ENCODE measurements around the gene DNM2. TPM values are rescaled to one million over a fixed set of nuclear protein-coding genes. Genes with fewer than 3 reads are reported as not detected.

DNM2 gene
- total and polyA plus RNA-seq, 2 of the 13 experiments (the other 11 are each of a cell fraction or from before 2014, with no cell fraction given) = 41.7 to 59.8 TPM

- no peak for TF ChIP-seq ZNF44 (CRISPR knock-in tag; IDR thresholded peaks at IDR 0.05)
- TF ChIP-seq RBM39 (IDR thresholded peaks at IDR 0.05; ENCODE audit: low read depth, low read length, poor library complexity, severe bottlenecking) = no peak
- peak; percentile 25; the same call in 1 of the 2 replicates for TF ChIP-seq TFDP1 (CRISPR knock-in tag; IDR thresholded peaks at IDR 0.05; ENCODE audit: borderline replicate concordance)
- peak; percentile 88 for TF ChIP-seq HNF1A (IDR thresholded peaks at IDR 0.05; ENCODE audit: low read depth)
- peak; percentile 95 for TF ChIP-seq HNF1A (CRISPR knock-in tag; IDR thresholded peaks at IDR 0.05; ENCODE audit: borderline replicate concordance)
- TF ChIP-seq SP5 (CRISPR knock-in tag; IDR thresholded peaks at IDR 0.05; ENCODE audit: borderline replicate concordance, low read depth) = peak; percentile 90
- TF ChIP-seq YEATS4 (CRISPR knock-in tag; IDR thresholded peaks at IDR 0.05; ENCODE audit: borderline replicate concordance) = peak; percentile 79; the same call in 1 of the 2 replicates
- TF ChIP-seq TAF15 (IDR thresholded peaks at IDR 0.05; ENCODE audit: low read depth, low read length, poor library complexity, severe bottlenecking) = no peak
- no peak for TF ChIP-seq RELA (CRISPR knock-in tag; IDR thresholded peaks at IDR 0.05)
- TF ChIP-seq HNF1B (CRISPR knock-in tag; IDR thresholded peaks at IDR 0.05) = peak; percentile 99
- TF ChIP-seq FOXP1 (IDR thresholded peaks at IDR 0.05) = no peak
- peak; percentile 76 for TF ChIP-seq FOXP1 (CRISPR knock-in tag; IDR thresholded peaks at IDR 0.05)
- TF ChIP-seq AKAP8 (CRISPR knock-in tag; IDR thresholded peaks at IDR 0.05) = peak; percentile 68; the same call in 1 of the 2 replicates
- peak; percentile 80 for TF ChIP-seq ZNF616 (CRISPR knock-in tag; IDR thresholded peaks at IDR 0.05; ENCODE audit: low read depth)
- TF ChIP-seq FOXA1 (IDR thresholded peaks at IDR 0.05) = no peak
- TF ChIP-seq FOXA1 (CRISPR knock-in tag; IDR thresholded peaks at IDR 0.05) = peak; percentile 71; the same call in 1 of the 2 replicates
- peak; percentile 57; the same call in 1 of the 2 replicates for TF ChIP-seq ZNF563 (CRISPR knock-in tag; IDR thresholded peaks at IDR 0.05)
- no peak for TF ChIP-seq ZNF354B (CRISPR knock-in tag; IDR thresholded peaks at IDR 0.05)
- TF ChIP-seq CCDC6 (CRISPR knock-in tag; IDR thresholded peaks at IDR 0.05) = 0 out of 2 replicates have a peak, but pooled peaks have one; percentile 44
- peak; percentile 96 for TF ChIP-seq ZMAT3 (CRISPR knock-in tag; conservative IDR thresholded peaks at IDR 0.05)
Measured at GRCh38 chr19:10764340-10764894, 46.5 kb downstream of the DNM2 start (continued).

Data from HepG2 (cell line).